ENCODE measurements around the gene LSMEM2.
"Not testable (repeated sequence)": the region's sequence is repeated elsewhere in the genome, so short reads cannot be mapped to it uniquely, and the experiment has no call there.

The LSMEM2 gene

DNA sequence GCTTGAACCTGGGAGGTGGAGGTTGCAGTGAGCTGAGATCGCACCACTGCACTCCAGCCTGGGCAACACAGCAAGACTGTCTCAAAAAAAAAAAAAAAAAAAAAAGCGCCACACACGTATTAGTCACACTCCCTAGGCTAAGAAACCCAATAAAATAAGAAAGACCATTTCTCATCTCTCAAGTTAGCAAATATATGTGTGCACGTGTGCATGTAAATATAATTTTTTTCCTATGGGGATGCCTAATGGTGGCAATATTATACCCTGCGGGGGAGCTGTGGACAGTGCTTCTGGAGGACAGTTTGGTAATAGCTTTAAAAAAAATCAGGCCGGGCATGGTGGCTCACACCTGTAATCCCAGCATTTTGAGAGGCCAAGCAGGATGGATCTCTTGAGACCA, 5.2 kb downstream of the LSMEM2 start:
- DNase-seq, result not testable (repeated sequence)

DNA sequence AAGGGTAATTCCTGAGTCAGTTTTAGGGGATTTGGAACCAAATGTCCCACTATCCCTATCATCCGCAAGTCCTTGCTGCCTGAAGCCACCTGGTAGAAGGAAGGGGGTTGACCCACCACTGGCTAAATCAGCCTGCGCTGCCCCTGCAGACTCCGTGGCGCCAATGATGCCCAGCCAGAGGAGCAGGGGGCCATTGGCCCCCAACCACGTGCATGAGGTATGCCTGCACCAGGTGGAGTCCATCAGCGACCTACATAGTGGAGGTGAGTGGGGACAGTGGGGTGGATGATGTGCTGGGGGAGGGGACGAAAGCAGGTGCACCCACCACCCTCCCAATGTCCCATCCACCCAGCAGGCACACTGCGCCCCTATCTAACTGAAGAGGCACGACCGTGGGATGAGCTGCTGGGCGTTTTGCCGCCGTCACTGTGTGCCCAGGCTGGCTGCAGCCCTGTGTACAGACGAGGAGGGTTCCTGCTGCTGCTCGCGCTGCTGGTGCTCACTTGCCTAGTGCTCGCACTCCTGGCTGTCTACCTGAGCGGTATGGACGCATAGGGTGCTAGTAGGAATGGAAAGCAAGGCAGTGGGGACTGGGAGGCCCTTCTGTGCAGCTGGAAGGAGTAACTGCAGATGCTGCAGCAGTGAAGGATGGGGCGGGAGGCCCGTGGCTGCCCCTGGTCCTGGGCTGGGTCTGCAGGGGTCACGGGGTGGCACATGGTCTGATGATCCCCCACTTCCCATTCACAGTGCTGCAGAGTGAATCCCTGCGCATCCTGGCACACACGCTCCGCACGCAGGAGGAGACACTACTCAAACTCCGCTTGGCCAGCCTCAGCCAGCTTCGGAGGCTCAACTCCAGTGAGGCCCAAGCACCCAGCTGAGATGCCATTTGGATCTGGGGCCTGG, 7.7 kb downstream of the LSMEM2 start:
- DNase-seq, result no peak

DNA sequence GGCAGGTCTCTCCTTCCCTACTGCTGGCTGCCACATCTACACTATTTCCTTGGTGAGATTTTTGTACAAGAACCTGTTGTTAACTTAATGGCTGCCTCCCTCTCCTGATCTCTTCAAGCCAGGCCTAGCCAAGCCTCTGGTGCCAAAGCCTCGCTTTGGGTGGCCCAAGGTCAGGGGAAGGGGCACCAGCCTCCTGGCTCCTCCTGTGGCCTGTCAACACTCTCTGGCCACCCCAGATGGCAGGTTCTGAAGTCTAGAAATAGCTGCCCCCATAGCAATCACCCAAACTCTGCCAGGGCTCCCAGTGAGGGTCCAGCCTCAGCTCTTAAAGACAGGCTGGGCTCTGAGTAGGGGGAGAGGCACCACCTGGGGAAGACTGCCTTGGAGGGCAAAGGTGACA, 8.4 kb downstream of the LSMEM2 start:
- no peak for DNase-seq

GRCh38 chr3:50288387-50289007, 9.6 kb downstream of the LSMEM2 start:
- no peak for DNase-seq

DNA sequence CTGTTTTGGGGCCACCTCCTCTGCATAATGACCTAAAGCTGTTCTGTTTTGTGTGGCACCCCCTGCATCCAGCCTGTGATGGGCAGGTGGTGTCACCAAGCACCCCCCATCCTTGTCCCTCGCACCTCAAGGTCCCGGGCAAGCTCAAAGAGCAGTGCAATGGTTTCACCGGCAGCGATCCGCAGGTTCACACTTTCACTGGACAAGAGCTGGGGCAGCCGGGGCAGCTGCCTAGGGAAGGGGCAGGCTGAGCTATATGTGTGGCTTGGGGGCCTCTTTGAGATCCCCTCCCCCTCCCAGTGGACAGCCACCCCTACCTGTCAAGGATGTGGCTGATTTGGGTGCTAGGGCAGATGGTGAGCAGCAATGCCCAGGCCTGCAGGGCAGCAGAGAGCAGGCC, 10.2 kb downstream of the LSMEM2 start:
- no peak for DNase-seq

- DNase-seq, result no peak
Measured at GRCh38 chr3:50290161-50290641, 11.3 kb downstream of the LSMEM2 start.

DNA sequence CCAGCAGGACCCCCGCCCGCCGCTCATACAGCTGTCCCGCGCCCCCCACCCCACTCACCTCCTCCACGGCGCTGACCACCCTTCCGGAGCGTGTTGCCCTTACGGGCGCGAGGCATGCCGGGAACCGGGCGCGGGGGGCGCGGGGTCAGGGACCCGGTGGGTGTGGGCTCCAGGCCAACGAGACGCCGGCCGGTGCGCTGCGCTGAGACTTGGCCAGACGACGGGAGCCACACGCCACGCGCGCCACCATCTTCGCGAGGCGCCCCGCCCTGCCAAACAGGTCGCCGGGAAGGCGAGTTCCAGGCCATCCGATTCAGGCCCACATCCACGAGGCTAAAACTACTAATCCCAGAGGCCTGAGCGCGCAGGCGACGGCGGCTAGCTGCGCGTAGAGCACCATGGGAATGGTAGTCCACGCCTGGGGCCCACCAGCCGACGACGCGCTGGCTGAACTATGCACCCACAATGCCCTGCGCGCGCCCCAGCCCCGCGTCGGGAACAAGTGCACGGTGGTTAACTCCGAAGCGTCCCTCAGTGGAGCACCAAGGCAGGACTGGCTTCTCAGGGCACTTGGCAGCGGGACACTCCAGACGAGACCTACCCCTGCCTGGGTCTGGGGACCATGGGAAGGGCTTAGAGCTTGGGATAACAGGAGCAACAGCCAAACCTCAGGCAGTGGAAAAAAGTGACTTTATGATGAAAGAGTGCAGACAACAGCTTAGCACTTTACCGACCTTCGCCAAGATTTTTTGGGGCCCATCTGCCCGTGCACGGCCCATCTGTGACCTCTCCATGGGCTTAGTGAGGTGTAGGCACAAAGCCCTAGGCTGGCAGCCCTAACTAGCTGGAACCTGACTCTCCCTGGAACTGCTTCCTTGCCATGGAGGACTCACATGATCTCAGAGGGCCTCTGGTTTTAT, 13.5 kb downstream of the LSMEM2 start, which contains the start of gene IFRD2:
Gene IFRD2 (minus strand): TSS at position 271 of the 920 bp plus-strand sequence. CDS start 155 bp downstream, at position 116.
- peak; percentile 97 to 98 for DNase-seq

DNA sequence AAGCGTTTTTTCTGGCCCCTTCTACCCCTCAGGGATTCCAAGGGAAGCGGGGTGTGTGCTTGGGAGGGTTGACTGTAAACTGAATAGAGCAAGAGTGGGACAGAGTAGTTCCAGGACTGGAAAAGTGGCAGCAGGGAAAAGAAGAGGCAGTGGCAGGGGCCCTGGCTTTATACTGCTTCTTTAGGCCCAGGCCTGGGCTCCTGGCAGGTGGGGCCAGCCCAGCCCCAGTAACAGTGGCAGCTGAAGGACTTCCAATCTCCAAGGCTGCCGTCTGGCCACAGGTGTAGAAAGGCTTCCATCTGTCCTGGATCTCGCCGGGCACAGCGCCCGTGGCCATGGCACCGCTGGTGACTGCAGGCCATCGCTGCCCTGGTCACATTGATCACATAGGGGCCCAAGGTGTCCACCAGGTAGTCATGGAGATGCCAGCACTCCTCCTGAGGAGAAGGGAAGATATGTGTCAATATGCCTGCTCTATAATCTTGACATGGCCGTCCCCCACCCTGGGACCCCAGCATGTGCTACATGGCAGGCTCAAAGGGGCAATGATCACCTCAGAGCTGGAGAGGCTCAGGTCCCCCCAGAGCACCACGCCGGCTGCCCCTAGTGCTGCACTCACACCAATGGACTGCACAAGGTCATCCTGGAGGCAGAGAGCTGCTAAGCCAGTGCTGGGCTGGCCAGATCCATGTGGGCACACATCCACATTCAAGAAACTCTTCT, 14.4 kb downstream of the LSMEM2 start:
- DNase-seq, result no peak

- no peak for DNase-seq
Measured at GRCh38 chr3:50294089-50294488, 15.2 kb downstream of the LSMEM2 start.

- DNase-seq, result no peak
Measured at GRCh38 chr3:50294492-50295403, 15.9 kb downstream of the LSMEM2 start.

DNA sequence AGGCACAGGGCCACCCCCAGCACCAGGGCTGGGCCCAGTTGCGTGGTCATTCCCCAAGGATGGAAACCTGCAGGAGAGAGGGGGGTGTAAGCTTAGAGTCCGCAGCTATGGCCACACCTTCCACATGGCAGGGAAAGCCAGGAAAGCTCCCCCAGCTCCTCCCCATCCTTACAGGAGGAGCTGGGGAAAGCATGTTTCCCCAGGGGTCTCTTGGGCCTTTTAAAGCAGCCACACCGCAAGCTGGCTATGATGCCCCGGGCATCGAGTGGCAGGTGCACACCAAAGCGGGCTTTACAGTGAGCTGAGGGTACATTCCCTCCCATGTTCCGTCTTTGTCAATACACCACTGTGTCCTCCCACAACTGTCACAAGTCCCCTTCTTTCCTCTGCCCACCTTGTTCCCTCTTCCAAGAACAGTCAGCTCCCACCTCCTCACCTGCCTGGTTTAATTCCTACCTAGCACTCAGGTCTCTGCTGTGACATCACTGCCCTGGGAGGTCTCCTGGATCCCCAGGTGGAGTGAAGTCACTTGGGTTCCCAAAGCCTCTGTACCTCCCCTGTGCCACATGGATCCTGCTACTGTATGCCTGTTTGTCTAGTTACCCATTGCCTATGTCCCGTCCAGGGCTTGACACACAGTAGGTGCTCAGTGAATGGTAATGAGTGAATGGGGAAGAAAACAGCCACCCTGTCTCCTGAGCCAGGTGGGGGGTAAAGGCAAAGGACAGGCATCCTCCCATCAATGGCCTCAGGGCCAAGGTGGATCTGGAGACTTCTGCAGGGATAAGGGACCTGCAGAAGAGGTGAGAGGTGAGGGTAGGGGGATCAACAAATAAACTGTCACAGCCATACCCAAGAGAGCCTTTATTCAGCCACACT, 16.9 kb downstream of the LSMEM2 start:
- DNase-seq, result no peak

DNA sequence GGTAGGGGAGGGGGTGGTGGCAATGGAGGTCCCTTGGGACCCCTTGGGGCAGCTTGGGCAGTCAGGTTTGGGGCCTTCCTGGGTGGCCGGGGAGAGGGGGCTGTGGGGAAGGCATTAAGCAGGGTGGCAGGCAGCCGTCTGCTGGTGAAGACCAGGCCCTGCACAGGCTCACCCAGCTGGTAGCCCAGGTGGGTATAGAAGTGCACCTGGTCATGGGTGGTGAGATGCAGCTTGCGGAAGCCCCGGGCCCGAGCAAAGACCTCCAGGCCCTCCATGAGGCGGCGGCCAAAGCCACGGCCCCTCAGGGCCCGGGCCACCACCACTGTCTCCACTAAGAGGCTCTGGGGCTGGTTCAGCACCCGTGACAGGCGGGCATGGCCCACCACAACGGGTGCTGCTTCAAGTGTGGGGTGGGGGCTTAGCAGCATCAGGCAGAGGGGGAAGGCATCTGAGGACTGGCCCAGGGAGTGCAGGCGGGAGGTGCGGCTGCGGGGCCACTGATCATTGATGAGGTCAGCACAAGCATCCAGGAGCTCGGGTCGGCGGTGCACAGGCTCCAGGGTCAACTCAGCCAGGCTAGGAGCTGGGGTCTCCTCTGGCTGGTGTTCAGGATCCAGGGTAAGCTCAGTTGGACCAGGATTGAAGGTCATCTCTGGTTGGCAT, 18.0 kb downstream of the LSMEM2 start:
- no peak for DNase-seq

DNA sequence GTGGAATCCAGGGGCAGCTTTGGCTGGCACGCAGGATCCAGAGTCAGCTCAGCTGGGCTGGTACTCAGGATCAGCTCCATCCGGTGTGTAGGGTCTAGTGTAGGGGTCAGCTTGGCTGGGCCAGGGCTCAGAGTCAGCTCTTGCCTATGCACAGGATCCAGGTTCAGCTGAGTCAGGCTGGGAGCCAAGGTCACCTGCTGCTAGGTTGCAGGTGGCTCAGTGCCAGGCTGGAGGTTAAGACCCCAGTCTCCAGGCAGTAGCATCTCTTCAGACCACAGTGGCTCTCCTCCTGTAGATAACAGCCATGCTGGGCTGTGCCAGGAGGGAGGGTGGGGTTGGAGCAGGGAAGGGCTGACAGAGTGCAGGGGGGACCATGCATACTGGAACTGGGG, 18.5 kb downstream of the LSMEM2 start:
- no peak for DNase-seq

DNA sequence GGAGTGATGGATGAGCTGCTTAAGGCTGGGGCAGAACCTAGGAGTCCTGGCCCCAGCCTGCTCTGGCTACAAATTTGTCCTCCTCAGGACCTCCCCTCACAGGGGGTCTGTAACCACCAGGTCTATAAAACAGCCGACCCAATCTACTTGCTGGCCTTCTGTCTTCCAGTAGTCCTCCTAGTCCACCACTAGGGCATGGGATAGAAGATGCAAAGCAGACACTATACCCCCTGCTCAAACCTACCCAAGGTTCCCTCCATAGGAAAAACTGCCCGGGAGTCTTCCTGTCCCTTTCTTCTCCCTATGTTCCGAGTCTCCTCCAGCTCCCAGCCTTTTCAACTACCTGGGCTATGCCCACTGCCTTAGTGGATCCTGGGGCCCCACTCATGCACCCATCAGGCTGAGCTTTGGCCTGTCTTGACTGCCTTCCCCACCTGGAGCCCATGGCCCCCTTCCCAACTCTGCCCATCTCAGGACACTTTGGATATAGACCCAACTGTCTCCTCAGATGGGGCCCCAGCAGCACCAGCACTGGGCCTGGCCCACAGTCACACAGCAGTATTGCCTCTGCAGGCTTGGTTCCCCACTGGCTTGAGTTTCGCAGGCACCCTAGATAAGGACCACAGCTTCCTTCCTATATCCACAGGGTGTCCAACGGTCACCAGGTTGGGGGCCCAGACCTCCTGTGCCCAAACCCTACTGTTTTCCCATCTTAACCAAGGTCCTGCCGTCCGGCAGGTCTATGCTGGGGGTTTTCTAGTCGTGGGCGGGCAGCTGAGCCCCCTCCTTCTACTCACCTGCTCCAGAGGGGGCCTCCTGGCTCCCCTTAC, 19.2 kb downstream of the LSMEM2 start:
- DNase-seq, result no peak

- peak; percentile 99 to 100 for DNase-seq
Measured at GRCh38 chr3:50298836-50299637, 20.1 kb downstream of the LSMEM2 start, which contains the start of the genes HYAL3 and NAA80. HYAL3 (minus strand) TSS chr3:50299405; CDS start chr3:50295602, 3,803 bp downstream. NAA80 (minus strand) TSS chr3:50299405; CDS start chr3:50297463, 1,942 bp downstream.

GRCh38 chr3:50299638-50299928, 20.7 kb downstream of the LSMEM2 start:
- DNase-seq, result no peak

- peak; percentile 46 to 85 for DNase-seq
Measured at GRCh38 chr3:50299929-50300680, 21.2 kb downstream of the LSMEM2 start.

Data from hippocampal formation (tissue), 2 donors.